Spleen (tissue), 7 donors: ENCODE data around the gene DHH.

ENCODE experiments used
- CTCF ChIP-seq, 11 experiments: fragments of 200-600 bp in 7 of 11; fragments of 450-650 bp in 4 of 11; sonication (generic) in 4 of 11; IDR thresholded peaks in 8 of 11; conservative IDR thresholded peaks in 3 of 11; 1 replicate in 7 of 11; 2 replicates in 4 of 11; pipeline versions ENCODE4 v1.4.0 to v1.8.0; 2016 to 2021; ENCODE audit warnings: antibody characterized with exemption in 11 of 11, inconsistent platforms in 4 of 11, mild to moderate bottlenecking in 1 of 11
- POLR2A ChIP-seq, 3 donors: fragments of 450-650 bp; IDR thresholded peaks; one replicate each; pipeline ENCODE4 v1.5.1; 2017; ENCODE audit warnings: antibody characterized with exemption in 3 of 3, mild to moderate bottlenecking in 1 of 3
- donor health status: DM: no; HTN: no; CAD: no; lungs with moderate emphysema.
- donor health status: DM: no; HTN: no; CAD: no.
- donor health status: DM: no; HTN: no; CAD: no.

- no peak for TF ChIP-seq POLR2A (IDR thresholded peaks at IDR 0.05)
- TF ChIP-seq CTCF (IDR thresholded peaks at IDR 0.05 in 8 of 11, conservative IDR thresholded peaks at IDR 0.05 in 3 of 11), result no peak
Observed at GRCh38 chr12:49144384-49144783, 49.8 kb upstream of the DHH start.
